Measurements from ENCODE around the gene RASA1.
"Not testable (repeated sequence)": the region's sequence is repeated elsewhere in the genome, so short reads cannot be mapped to it uniquely, and the experiment has no call there.

The RASA1 gene

DNA sequence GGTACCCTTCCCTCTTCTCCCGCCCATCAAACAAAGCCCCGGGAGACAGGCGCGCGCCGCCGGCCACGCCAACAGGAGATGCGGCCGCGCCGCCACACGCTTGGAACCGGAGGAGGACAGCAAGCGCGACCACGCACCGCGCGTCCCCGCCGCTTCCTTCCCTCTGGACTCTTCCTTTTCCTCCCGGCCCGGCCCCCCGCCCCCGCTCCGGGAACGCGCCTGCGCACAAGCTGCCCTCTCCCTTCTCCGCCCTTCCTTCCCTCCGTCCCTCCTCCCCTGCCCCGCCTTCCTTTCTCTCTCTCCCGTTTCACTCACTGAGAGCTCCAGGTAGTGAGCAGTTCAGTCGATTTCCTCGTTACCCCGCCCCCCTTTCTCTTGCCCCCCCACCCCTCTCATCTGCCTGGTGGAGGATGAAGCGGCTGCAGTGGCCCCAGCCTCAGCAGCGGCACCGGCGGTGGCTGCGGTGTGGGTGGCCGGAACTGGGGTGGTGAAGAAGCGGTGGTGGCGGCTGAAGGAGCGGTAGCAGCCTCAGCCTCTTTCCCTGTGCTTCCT lies at the start of gene RASA1:
Gene RASA1, plus strand, starts transcription at position 310 of the 552 bp plus-strand sequence. CDS start 569 bp downstream, outside the sequence.
- DNase-seq (ENCODE audit: extremely low spot score, insufficient read length, low read depth), result peak; percentile 79
- FAIRE-seq, result peak; percentile 96

DNA sequence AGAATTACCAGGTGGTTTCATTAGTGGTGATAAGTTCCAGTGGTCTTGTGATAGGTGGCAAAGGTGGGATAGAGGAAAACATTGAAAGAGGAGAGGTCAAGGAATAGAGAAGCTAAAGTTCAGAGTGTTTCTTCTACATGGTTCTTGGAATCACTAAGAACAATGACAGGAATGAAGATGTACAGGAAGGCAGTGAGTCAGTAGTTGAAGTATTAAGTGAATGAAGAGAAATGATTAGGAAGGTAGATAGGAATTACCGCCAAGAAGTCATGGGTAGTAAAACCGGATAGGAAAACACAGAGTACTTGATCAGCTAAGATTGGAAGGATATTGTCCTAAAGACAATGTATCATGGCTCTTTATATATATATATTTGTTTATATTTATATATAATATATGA lies 37.9 kb upstream of the RASA1 start:
- no peak for DNase-seq (ENCODE audit: extremely low spot score, insufficient read length, low read depth)
- FAIRE-seq, result no peak

DNA sequence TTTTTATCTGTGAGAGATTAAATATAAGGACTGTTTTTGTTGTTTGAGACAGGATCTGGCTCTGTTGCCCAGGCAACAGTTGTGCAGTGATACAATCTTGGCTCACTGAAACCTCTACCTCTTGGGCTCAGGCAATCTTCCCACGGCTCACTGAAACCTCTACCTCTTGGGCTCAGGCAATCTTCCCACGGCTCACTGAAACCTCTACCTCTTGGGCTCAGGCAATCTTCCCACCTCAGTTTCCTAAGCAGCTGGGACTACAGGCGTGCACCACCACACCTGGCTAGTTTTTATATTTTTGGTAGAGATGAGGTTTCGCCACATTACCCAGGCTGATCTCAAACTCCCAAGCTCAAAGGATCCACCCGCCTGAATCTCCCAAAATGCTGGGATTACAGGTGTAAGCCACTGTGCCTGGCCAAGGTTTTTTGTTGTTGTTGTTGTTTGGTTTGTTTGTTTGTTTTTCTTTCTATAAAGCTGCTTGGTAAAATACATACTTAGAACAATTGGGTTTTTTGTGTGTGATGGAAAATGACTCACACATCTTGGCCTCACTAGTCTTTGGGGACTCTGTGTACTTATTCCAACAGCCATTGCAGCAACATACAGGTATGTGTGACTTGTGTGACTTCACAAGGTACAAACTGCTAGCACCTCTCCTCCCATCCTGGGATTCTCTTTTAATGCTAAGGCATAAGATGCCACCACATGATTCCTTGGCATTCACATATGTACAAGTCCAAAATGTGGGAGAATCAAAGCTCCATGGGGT lies 36.5 kb upstream of the RASA1 start:
- DNase-seq (ENCODE audit: extremely low spot score, insufficient read length, low read depth) (no peak), FAIRE-seq (peak; percentile 97)

DNA sequence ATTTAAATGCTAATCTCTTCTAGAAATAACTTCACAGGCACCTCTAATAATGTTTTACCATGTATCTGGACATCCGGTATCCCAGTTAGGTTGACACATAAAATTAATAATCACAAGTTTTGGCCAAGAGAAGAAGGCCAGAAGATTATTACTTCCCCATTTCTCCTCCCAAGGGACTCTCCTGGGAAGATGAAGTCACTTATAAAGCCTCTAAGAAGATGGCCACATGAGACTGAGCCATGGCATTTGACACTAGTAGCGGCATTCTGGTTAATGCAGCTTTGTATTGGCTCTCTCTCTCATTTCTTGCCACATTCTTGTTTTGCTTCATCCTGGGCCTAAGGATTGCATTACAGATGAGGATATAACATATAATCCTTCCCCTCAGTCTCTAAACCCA lies 34.5 kb upstream of the RASA1 start:
- FAIRE-seq, result peak; percentile 24

GRCh38 chr5:87241555-87241954 lies 26.1 kb upstream of the RASA1 start:
- DNase-seq (ENCODE audit: extremely low spot score, insufficient read length, low read depth), result no peak
- FAIRE-seq, result no peak

More for the DNA sequence above, 34.5 kb upstream of the RASA1 start:
- no peak for DNase-seq (ENCODE audit: extremely low spot score, insufficient read length, low read depth)

- peak; percentile 60 for FAIRE-seq
- DNase-seq (ENCODE audit: extremely low spot score, insufficient read length, low read depth), result no peak
Observed at GRCh38 chr5:87242242-87242641, 25.4 kb upstream of the RASA1 start.

DNA sequence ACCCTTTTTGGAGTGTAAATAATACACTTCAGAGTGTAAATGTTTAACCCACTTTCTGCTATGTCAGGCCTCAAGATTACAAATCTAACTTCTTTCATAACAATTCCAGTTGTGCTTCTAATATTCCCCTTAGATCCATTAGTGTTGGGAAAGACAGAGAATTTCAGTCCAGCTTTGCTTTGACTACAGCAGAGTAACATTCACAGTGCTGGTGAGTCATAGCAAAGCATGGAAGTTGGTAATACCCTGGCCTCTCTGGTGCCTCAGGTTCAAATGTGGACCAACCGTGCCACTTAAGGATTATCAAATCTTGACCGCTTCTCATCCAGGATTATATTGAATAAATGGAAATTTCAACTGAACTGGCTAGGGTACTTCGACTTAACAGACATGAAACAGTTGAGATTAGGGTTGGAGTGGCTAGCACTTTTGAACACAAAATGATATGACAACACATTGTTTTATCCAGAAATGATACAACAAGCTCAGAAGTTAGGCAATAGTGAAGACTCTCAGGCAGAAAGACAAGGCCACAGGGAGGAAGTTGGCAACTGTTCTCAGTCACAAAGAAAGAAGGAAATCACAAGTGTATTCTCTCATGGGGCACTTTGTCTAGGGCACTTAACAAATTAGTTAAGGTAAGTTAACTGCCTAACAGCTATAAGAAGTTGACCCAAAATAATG lies 24.4 kb upstream of the RASA1 start:
- FAIRE-seq (peak; percentile 71), DNase-seq (ENCODE audit: extremely low spot score, insufficient read length, low read depth) (no peak)

DNA sequence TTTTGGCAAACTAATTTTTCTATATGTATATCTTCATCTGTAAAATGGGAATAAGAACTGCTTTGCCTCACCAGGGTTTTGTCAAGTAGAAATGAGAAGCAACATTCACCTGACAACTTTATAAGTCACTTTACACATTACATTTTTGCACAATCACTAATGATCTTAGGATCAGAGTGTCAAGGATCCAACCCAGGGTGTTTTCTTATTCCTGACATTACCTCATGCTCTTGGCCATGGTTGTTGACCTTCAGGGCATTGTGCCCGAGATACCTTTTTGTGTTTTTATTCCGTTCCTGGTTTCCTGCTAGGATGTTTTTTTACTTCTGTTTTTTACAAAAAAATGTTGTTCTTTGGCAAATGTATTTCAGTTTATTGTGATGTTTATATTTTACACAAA lies 22.2 kb upstream of the RASA1 start:
- DNase-seq (ENCODE audit: extremely low spot score, insufficient read length, low read depth), result no peak
- peak; percentile 12 for FAIRE-seq

- DNase-seq (ENCODE audit: extremely low spot score, insufficient read length, low read depth), result no peak
- peak; percentile 26 for FAIRE-seq
Observed at GRCh38 chr5:87246061-87246460, 21.6 kb upstream of the RASA1 start.

- no peak for FAIRE-seq
- DNase-seq (ENCODE audit: extremely low spot score, insufficient read length, low read depth), result no peak
Observed at GRCh38 chr5:87252283-87252605, 15.4 kb upstream of the RASA1 start.

GRCh38 chr5:87254035-87254434 lies 13.6 kb upstream of the RASA1 start:
- DNase-seq (ENCODE audit: extremely low spot score, insufficient read length, low read depth) (no peak), FAIRE-seq (peak; percentile 29)

- no peak for DNase-seq (ENCODE audit: extremely low spot score, insufficient read length, low read depth)
- peak; percentile 24 for FAIRE-seq
Observed at GRCh38 chr5:87258507-87258906, 9.2 kb upstream of the RASA1 start.

- FAIRE-seq (no peak), DNase-seq (ENCODE audit: extremely low spot score, insufficient read length, low read depth) (no peak)
Observed at GRCh38 chr5:87260604-87261192, 7.0 kb upstream of the RASA1 start.

DNA sequence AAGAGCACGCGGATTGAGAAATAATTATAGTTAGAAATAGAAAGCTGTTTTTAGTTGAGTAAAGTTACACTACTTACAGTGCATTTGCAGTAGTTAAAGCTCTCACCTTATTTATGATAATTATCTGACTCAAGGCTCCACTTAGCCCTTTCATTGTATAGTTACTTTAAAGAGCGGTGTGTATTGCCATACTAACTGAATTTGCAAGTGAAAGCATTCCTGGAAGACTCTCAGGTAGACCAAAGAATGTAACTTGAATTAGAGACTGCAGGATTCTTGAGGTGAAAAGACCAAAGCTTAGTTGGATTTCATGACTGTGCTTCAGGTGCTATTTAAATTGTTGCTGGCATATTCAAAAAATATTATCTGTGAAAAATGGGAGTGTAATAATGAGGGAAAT lies 4.2 kb upstream of the RASA1 start:
- FAIRE-seq (no peak), DNase-seq (ENCODE audit: extremely low spot score, insufficient read length, low read depth) (no peak)

DNA sequence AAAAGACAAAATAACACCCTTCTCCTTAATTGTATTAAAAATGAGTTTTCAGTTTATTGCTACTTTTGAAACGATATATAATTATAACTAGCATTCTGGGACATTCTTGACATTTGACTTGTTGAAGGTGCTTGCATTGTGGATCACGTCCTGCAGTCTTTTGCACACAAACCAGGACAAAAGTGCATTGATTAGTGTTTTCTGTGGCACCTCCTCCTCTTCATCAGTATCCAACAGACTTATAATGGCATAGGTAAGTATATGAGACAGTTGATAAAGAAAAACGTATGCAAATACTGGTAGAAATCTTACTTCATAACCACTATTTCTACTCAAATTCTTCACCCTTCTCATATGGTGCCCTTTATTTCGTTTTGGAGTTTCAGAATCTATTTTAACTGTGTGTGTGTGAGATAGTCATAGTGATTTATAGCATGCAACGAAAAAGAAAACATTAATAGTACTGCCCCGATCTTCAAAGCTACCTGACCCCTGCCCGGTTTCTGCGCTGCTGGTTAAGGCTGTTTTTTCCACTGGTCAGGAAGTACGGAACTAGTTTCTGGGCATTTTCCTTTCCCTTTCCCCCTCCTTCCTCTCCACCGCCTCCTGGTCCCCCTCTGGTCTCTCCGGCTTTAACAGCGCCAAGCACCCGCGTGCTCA lies 639 bp upstream of the RASA1 start:
- DNase-seq (ENCODE audit: extremely low spot score, insufficient read length, low read depth), result no peak
- FAIRE-seq, result no peak

DNA sequence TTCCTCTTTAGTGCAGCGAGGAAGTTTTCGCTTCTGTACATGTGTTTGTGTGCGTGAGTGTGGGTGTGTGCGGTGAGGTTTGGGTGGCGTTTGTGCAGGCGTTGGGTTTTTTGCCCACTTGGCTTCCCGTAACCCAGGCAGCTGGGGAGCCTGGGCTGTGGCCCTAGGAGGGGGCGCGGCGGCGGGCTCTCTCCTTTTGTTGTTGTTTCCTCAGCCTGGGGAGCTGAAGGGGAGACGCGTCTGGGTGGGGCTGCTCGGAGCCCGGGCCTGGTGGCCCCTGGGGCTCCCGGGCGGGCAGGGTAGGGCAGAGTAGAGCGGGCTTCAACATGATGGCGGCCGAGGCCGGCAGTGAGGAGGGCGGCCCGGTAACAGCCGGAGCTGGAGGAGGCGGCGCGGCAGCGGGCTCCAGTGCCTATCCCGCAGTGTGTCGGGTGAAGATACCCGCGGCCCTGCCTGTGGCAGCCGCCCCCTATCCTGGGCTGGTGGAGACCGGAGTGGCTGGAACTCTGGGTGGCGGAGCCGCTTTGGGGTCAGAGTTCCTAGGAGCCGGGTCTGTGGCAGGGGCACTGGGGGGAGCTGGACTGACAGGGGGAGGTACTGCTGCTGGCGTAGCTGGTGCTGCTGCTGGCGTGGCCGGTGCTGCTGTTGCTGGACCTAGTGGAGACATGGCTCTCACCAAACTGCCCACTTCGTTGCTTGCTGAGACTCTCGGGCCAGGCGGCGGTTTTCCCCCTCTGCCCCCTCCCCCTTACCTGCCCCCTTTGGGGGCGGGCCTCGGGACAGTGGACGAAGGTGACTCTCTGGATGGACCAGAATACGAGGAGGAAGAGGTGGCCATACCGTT lies 665 bp downstream of the RASA1 start:
- FAIRE-seq (peak; percentile 35), DNase-seq (ENCODE audit: extremely low spot score, insufficient read length, low read depth) (peak; percentile 55)

- FAIRE-seq (no peak), DNase-seq (ENCODE audit: extremely low spot score, insufficient read length, low read depth) (no peak)
Observed at GRCh38 chr5:87268970-87269377, 1.3 kb downstream of the RASA1 start.

GRCh38 chr5:87270888-87271287 lies 3.2 kb downstream of the RASA1 start:
- DNase-seq (ENCODE audit: extremely low spot score, insufficient read length, low read depth); FAIRE-seq: not testable (repeated sequence)

DNA sequence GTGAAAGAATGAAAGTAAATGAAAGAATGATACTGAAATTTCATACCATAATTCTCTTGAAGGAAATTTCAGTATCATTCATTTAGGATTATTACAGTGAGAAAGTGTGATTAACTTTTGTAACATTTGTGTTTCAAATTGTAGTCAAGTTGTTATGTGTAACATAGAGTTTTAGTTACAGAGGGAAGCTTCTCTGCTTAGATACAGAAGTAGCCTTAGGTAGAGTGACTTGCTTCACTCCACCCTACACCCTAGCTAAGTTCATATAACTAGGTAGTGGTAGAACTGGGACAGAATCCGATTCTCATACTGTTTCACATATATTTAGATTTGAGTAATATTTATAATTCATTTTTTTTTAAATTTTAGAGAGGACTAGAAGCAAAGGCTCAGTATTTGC lies 9.0 kb downstream of the RASA1 start:
- DNase-seq (ENCODE audit: extremely low spot score, insufficient read length, low read depth), result no peak
- FAIRE-seq, result no peak
